ENCODE measurements around the gene MEPCE.

- TF ChIP-seq CTCF (IDR thresholded peaks at IDR 0.05) (no peak), POLR2AphosphoS5 (IDR thresholded peaks at IDR 0.05) (no peak)
Measured at GRCh38 chr7:100472121-100472851, 42.7 kb downstream of the MEPCE start.
